GM18520 (cell line): ENCODE measurements around the gene COMMD2.

Source experiments
- ATAC-seq: cut with Tn5 transposase; IDR thresholded peaks from one replicate; pipeline ENCODE4 v1.9.1; 2021; ENCODE audit not compliant: unreplicated experiment

The COMMD2 gene

GRCh38 chr3:149705416-149705815 is 46.9 kb downstream of the COMMD2 start:
- no peak for ATAC-seq

- ATAC-seq, result no peak
Observed at GRCh38 chr3:149703466-149703865, 48.8 kb downstream of the COMMD2 start.

- ATAC-seq, result no peak
Observed at GRCh38 chr3:149702691-149703441, 49.4 kb downstream of the COMMD2 start.

- ATAC-seq, result no peak
Observed at GRCh38 chr3:149701977-149702350, 50.3 kb downstream of the COMMD2 start.

GRCh38 chr3:149701206-149701976 is 50.9 kb downstream of the COMMD2 start:
- no peak for ATAC-seq
